SJCRH30 (cell line): ENCODE results near the gene CILP2. TPM values are rescaled to one million over a fixed set of nuclear protein-coding genes. Genes with fewer than 3 reads are reported as not detected.

Source experiments
- DNase-seq, 2 experiments: peaks; one replicate each; pipeline ENCODE4 v3.0.0-alpha.2; 2015 to 2020
- H3K27ac ChIP-seq: fragments of 250-450 bp; sonication (Bioruptor Pico); 2 replicates; pipeline ENCODE4 v1.5.1; 2020; ENCODE audit warnings: mild to moderate bottlenecking, moderate library complexity
- H3K27me3 ChIP-seq: fragments of 250-450 bp; sonication (Bioruptor Pico); 2 replicates; pipeline ENCODE4 v1.5.1; 2020; ENCODE audit warnings: mild to moderate bottlenecking, moderate library complexity
- H3K36me3 ChIP-seq: fragments of 250-450 bp; sonication (Bioruptor Pico); 2 replicates; pipeline ENCODE4 v1.5.1; 2020; ENCODE audit warnings: mild to moderate bottlenecking, moderate library complexity
- H3K4me1 ChIP-seq: fragments of 250-450 bp; sonication (Bioruptor Pico); 2 replicates; pipeline ENCODE4 v1.5.1; 2020; ENCODE audit warnings: mild to moderate bottlenecking, moderate library complexity
- H3K4me3 ChIP-seq: fragments of 250-450 bp; sonication (Bioruptor Pico); 2 replicates; pipeline ENCODE4 v1.5.1; 2020; ENCODE audit warnings: mild to moderate bottlenecking, moderate library complexity
- H3K9me3 ChIP-seq: fragments of 250-450 bp; sonication (Bioruptor Pico); replicated peaks from 2 replicates; pipeline ENCODE4 v1.5.1; 2020; ENCODE audit warnings: mild to moderate bottlenecking, moderate library complexity
- total RNA-seq: library from RNA; depleted of rRNA; stranded (reverse); fragments of >200 nt; shearing (Covaris generic); gene quantifications from 2 replicates; pipeline ENCODE4 v1.2.3, GENCODE V29; 2014

The CILP2 gene
- total RNA-seq, 1 experiment from 2014 or later = 1.1 TPM

DNA sequence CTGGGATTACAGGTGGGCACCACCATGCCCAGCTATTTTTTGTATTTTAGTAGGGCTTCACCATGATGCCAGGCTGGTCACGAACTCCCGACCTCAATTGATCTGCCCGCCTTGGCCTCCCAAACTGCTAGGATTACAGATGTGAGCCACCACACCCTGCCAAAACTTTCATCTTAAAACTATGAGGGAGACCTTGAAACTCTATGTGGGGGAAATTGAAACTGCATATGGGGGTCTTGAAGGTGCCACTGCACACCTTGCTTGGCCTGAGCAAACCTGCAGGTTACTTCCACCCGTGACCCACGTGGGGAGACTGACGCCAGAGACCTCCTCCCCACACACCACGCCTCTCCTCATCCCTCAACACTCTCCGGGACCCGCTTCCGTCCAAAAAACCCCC, 15.6 kb downstream of the CILP2 start:
- no peak for DNase-seq

DNA sequence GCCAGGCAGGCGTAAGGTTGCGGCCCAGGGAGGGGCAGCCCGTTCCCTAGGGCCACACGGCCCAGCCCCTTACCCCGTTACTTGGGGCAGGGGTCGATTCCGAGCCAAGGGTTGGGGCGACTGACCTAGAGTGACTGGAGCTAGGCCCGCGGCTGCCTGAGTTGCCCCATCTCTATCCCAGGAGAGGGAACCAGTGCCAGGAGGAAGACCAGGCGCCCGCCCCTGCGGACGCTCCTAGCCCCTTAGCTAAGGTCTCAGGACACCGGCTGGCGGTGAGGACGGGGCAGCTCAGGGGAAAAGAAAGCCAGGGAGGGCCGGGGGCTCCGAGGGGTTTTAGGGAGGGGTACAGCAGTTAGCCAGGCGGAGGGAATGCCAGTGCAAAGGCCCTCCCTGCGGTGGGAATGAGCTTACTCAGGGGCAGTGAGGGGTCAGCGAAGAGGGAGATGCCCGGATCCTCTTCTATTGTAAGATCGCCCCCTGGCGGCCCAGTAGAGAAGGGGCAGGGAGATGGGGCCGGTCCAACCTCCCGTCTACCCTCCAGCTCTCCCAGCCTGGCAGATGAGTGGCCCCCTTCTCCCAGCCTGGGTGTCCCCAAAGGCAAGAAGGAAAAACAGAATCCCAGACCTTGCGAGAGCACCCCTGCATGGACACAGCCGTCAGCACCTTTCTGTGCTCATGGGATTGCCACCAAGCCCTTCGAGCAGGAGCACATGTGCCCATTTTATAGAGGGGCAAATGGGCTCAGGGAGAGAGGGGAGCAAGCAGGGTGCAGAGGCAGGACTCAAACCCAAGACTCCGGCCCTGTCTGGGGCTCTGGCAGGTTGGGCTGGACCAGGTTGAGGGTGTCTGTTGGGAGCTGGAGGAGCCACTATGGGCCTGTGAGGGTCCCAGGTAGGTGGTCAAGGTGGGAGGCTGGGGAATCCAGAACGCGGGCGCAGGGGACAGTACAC, 16.3 kb downstream of the CILP2 start:
- DNase-seq = peak; percentile 60 to 79
- H3K9me3 ChIP-seq = no peaks in the 10 kb centered on the region

More for the DNA sequence above, 15.6 kb downstream of the CILP2 start:
- Histone ChIP-seq H3K27ac (no peak overlapping the region), H3K4me1 (no peaks in the 10 kb centered on the region), H3K4me3 (no peak overlapping the region), H3K9me3 (no peaks in the 10 kb centered on the region), H3K27me3 (peaks cover 8% of the 10 kb centered on the region; the same call in 1 of the 2 replicates), H3K36me3 (no peaks in the 10 kb centered on the region)

DNA sequence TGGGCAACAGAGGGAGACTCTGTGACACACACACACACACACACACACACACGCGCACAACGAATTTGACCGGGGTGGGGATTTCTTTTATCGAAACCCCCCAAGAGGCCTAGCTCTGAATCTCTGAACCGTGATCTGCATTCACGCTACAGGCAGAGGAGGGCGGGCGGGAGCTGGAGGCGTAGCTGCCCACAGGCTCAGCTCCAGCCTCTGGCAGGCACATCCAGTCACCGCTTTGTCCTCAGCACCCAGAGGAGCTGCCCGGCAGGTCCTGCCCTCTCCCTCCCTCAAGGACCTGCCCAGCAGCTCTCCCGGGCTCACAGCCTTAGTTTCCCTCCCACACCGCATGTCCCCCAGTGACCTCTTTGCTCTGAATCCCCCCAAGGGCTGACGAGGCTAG, 20.0 kb downstream of the CILP2 start:
- no peak for DNase-seq

More for the DNA sequence above, 16.3 kb downstream of the CILP2 start:
- H3K27me3 ChIP-seq = peaks cover 8% of the 10 kb centered on the region; the same call in 1 of the 2 replicates
- H3K27ac ChIP-seq = no peak overlapping the region
- H3K4me1 ChIP-seq = no peaks in the 10 kb centered on the region
- no peak overlapping the region for H3K4me3 ChIP-seq
- H3K36me3 ChIP-seq = no peaks in the 10 kb centered on the region

GRCh38 chr19:19558636-19559035, 20.6 kb downstream of the CILP2 start:
- Histone ChIP-seq H3K9me3 (no peaks in the 10 kb centered on the region), H3K4me3 (no peak overlapping the region), H3K36me3 (no peaks in the 10 kb centered on the region), H3K27ac (no peak overlapping the region), H3K4me1 (no peaks in the 10 kb centered on the region), H3K27me3 (no peaks in the 10 kb centered on the region)
- DNase-seq = no peak

More for the DNA sequence above, 20.0 kb downstream of the CILP2 start:
- Histone ChIP-seq H3K27ac (no peak overlapping the region), H3K4me1 (no peaks in the 10 kb centered on the region), H3K4me3 (no peak overlapping the region), H3K36me3 (no peaks in the 10 kb centered on the region), H3K9me3 (no peaks in the 10 kb centered on the region), H3K27me3 (no peaks in the 10 kb centered on the region)

GRCh38 chr19:19559931-19560330, 21.9 kb downstream of the CILP2 start:
- no peak overlapping the region for H3K27ac ChIP-seq
- H3K9me3 ChIP-seq = no peaks in the 10 kb centered on the region
- H3K4me1 ChIP-seq = no peaks in the 10 kb centered on the region
- H3K36me3 ChIP-seq = no peaks in the 10 kb centered on the region
- no peak for DNase-seq
- H3K4me3 ChIP-seq = no peak overlapping the region
- H3K27me3 ChIP-seq = no peaks in the 10 kb centered on the region

DNA sequence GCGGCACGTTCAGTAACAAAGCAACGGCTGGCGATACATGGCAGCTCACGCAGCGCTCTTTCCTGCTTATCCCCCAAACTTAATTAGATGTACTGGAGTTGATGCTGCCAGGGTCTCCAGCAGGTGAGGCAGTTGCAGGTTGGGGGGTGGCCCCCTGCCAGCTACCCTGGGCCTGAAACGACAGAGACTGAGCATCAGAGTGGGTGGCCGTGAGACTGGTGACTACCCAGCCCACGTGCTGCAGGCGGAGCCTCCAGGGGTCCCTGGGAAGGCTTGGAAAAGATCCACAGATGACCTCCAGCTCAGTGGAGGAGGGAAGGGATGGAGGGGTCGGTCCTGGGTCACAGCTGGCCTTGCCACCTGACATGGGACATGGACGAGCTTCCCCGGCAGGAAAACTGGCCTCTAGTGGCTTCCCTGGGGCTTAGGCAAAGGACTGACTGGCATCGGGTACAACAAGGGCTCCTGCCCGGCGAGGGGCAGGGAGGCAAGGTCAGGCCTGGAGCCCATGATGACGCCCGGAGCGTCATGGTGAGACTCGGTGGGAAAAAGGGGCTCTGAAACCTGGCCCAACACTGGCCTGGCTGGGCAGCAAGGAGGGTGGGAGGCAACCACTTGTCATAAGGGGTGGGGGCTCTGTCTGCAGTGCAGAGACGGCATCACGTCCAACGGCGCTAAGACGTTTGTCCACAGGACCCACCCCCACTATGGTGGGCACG, 24.0 kb downstream of the CILP2 start:
- no peak overlapping the region for H3K27ac ChIP-seq
- no peak overlapping the region for H3K4me3 ChIP-seq
- H3K27me3 ChIP-seq = no peaks in the 10 kb centered on the region
- H3K9me3 ChIP-seq = no peaks in the 10 kb centered on the region
- no peaks in the 10 kb centered on the region for H3K4me1 ChIP-seq
- DNase-seq = no peak
- no peaks in the 10 kb centered on the region for H3K36me3 ChIP-seq

- Histone ChIP-seq H3K4me1 (no peaks in the 10 kb centered on the region), H3K27ac (no peak overlapping the region), H3K36me3 (no peaks in the 10 kb centered on the region), H3K9me3 (no peaks in the 10 kb centered on the region), H3K27me3 (no peaks in the 10 kb centered on the region), H3K4me3 (no peak overlapping the region)
- no peak for DNase-seq
Measured at GRCh38 chr19:19562665-19563347, 24.7 kb downstream of the CILP2 start.

GRCh38 chr19:19563348-19563848, 25.3 kb downstream of the CILP2 start:
- Histone ChIP-seq H3K27ac (no peak overlapping the region), H3K36me3 (no peaks in the 10 kb centered on the region), H3K27me3 (no peaks in the 10 kb centered on the region), H3K9me3 (no peaks in the 10 kb centered on the region), H3K4me1 (no peaks in the 10 kb centered on the region), H3K4me3 (no peak overlapping the region)
- no peak for DNase-seq

- Histone ChIP-seq H3K9me3 (no peaks in the 10 kb centered on the region), H3K36me3 (no peaks in the 10 kb centered on the region), H3K4me3 (no peak overlapping the region), H3K27ac (no peak overlapping the region), H3K4me1 (no peaks in the 10 kb centered on the region), H3K27me3 (no peaks in the 10 kb centered on the region)
- DNase-seq = no peak
Measured at GRCh38 chr19:19566306-19566705, 28.2 kb downstream of the CILP2 start.

GRCh38 chr19:19567391-19567790, 29.3 kb downstream of the CILP2 start:
- Histone ChIP-seq H3K4me1 (no peaks in the 10 kb centered on the region), H3K9me3 (no peaks in the 10 kb centered on the region), H3K4me3 (no peak overlapping the region), H3K27ac (no peak overlapping the region), H3K27me3 (no peaks in the 10 kb centered on the region), H3K36me3 (no peaks in the 10 kb centered on the region)
- no peak for DNase-seq

- no peaks in the 10 kb centered on the region for H3K36me3 ChIP-seq
- no peaks in the 10 kb centered on the region for H3K4me1 ChIP-seq
Measured at GRCh38 chr19:19568802-19569756, 31.0 kb downstream of the CILP2 start.

DNA sequence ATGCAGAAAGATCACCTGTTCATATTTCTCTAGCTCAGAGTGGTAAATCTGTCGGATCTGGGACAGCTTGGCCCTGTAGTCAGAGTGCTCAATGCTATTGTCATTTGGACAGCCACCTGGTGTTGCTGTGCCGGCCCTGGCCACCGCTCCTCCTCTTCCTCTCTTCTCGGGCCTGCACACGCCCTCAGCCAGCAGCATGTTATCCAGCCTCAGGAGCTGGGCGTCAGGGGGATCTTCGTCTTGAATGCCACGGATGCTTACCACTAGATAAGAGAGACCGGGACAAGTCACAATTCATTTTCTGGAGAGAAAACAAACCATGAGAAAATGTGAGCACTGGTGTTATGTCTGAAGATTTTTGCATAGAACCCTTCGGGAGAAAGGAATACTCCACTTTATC, 32.5 kb downstream of the CILP2 start:
- no peaks in the 10 kb centered on the region for H3K27me3 ChIP-seq
- no peaks in the 10 kb centered on the region for H3K36me3 ChIP-seq
- no peak overlapping the region for H3K27ac ChIP-seq
- no peaks in the 10 kb centered on the region for H3K9me3 ChIP-seq
- no peak for DNase-seq
- no peak overlapping the region for H3K4me3 ChIP-seq
- H3K4me1 ChIP-seq = no peaks in the 10 kb centered on the region

More at GRCh38 chr19:19568802-19569756, 31.0 kb downstream of the CILP2 start:
- DNase-seq = no peak
- Histone ChIP-seq H3K27me3 (no peaks in the 10 kb centered on the region), H3K27ac (no peak overlapping the region), H3K9me3 (no peaks in the 10 kb centered on the region), H3K4me3 (no peak overlapping the region)

GRCh38 chr19:19571071-19571786, 33.2 kb downstream of the CILP2 start:
- DNase-seq = no peak
- no peaks in the 10 kb centered on the region for H3K36me3 ChIP-seq
- no peaks in the 10 kb centered on the region for H3K9me3 ChIP-seq
- H3K27ac ChIP-seq = no peak overlapping the region
- H3K4me3 ChIP-seq = no peak overlapping the region
- H3K4me1 ChIP-seq = no peaks in the 10 kb centered on the region
- no peaks in the 10 kb centered on the region for H3K27me3 ChIP-seq
